GM19193 (cell line): Measurements from ENCODE around the gene TYMS.
A peak's percentile ranks its signal among the peaks of the same experiment; 100 is the strongest.

Source experiments
- POLR2A ChIP-seq: IDR thresholded peaks from 4 replicates; pipeline ENCODE4 v1.6.1; 2011; ENCODE audit not compliant: insufficient read depth, insufficient read length; ENCODE audit errors: extremely low read depth

TYMS gene

DNA sequence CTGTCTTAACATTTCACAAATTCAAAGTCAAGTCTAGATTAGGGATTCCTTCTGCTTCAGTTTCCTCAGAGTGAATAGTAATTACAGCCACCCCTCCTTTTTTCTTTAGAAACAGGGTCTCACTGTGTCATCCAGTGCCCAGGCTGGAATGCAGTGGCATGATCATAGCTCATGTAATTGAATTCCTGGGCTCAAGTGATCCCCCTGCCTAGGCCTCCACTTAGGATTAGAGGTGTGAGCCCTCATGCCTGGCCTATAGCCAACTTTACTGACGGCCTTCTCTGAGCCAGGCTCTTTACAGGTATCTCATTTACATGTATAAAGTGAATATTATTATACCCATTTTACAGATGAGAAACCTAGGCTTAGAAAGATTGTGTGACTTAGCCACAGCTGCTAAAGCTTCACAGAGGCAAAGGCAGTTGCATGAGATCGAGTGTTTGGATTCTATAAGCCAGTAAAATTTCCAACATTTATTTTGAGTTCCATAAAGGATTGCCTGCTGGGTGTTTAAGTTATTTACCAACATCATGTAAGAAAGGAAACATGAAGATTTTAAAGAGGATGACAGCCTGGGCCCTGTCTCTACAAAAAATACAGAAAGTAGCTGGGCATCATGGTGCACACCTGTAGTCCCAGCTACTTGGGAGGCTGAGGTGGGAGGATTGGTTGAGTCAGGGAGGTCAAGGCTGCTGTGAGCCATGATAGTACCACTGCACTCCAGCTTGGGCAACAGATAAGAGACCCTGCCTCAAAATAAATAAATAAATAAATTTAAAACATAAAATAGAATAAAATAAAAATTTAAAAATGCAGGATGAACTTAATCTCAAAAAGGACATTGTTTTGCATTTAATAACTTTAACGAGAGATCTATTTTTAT lies 53.2 kb downstream of the TYMS start:
- TF ChIP-seq POLR2A: no peak

DNA sequence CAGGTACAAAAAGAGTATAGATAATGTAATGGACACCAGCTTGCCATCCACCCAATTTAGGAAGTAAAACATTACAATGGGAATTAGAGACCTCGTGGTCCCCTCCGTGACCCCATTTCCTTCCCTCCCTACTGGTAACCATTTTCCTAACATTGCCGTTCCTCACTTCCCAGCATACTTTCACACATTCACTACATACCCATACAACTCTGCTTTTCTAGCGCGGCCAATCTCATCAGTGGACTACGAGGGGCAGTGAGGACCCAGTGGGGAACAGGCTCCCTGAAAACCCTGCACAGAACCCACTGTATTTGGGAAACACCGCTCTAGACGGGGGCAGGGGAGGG lies 53.8 kb downstream of the TYMS start:
- no peak for TF ChIP-seq POLR2A

DNA sequence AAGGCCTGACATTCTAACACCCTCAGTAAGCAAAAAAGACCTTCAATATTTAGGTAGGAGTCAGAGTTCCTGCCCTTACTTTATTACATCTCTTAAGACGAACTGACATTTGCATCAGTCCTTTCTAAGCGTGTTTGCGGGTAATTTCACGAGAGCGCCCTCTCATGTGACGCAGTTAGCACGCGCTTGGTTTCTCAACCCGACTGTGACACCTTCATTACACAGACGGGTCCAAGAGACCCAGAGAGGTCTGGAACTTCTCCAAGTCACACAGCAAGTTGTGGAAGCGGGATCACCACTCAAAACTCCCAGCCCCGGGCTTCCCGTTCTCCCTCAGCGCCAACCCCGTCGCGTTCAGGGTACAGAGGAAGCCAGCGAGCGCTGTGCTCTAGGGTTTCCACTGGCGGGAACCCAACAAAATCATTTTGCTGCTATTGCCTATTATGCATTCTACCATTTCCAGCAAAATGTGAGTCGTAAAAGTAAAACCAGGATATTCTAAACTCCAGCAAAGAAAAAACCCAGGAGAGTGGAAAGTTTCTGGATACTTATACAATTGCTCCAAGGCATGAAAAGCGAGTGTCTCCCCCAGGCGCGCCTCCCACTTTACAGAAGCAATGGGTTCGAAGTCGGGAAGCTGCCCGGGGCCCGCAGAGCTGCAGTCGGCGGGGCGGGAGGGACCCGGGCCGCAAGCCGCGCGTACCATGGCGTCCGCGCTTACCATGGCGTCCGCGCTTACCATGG lies 54.4 kb downstream of the TYMS start:
- peak; percentile 48 for TF ChIP-seq POLR2A

DNA sequence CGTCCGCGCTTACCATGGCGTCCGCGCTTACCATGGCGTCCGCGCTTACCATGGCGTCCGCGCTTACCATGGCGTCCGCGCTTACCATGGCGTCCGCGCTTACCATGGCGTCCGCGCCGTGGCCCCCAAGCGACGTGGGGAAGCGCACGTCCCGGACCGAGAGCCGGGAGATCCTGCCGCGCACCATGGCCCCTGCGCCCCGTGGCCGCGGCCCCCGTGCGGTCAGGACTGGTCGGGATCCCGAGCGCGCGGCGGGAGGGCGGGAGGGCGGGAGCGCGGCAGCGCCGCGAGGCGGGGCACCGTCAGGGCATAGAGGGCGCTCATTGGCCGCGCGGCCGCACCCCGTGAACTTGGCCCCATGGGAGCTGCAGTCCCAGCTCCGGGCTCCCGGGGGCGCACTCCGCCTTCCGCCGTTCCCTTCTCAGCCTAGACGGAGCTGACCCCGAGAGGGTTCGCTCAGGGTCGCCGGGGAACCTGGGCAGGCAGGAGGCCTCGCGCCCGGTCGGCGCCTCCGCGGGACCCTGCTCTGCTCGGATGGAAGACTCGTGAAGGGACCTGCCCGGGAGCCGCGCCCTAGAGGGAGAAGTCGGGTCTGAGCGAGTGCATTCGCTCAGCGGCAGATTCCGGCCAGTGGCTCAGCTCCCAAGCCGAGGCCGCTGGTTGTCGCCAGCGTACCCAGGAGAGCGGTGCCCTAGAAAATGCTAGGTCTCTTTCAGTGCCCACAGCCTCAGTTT lies 55.1 kb downstream of the TYMS start, which contains the start of gene ENOSF1:
Gene ENOSF1, minus strand, starts transcription at position 230 of the 734 bp plus-strand sequence. Its CDS starts 43 bp downstream, at position 187.
- TF ChIP-seq POLR2A: peak; percentile 60

DNA sequence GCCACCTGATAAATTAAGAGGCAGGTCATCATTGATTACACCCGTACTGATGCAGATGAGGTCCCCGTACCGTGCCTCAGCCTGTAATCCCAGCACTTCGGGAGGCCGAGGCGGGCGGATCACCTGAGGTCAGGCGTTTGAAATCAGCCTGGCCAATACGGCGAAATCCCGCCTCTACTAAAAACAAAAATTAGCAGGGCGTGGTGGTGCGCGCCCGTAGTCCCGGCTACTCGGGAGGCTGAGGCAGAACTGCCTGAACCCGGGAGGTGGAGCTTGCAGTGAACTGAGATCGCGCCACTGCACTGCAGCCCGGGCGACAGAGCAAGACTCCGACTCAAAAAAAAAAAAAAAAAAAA lies 55.7 kb downstream of the TYMS start:
- TF ChIP-seq POLR2A: no peak

DNA sequence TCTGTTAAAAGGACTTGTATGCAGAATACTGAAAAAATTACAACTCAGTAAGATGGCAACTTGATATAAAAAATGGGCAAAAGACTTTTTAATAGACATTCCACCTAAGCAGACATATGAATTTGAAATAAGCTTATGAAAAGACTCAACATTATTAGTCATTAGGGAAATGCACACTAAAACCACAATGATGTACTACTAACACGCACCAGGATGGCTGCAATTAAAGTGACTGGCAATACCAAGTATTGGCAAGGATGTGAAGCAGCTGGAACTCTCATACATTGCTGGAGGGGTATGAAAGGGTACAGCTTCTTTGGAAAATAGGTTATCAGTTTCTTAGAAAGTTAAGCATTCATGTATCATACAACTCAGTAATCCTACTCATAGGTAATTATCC lies 58.2 kb downstream of the TYMS start:
- TF ChIP-seq POLR2A: no peak

DNA sequence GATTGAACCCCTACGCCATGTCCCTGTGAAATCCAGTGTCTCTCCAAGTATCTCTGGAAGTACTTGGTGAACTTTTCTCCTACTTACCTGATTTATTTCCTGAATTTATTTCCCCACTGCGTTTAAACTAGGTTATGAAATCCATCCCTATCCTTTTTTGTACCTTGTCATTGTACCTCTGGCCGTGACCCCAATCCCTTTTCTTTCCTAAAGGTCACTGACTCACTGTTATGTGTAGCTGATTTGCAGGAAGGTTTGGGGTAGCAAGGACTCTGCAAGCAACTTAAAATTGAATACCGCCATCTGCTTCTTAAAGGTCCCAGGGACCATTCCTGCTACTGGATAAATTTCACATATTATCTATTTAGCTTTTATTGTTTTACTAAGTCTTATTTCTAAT lies 59.5 kb downstream of the TYMS start:
- TF ChIP-seq POLR2A: no peak
